Tibial nerve (tissue), 3 donors: ENCODE measurements around the gene KIAA1586.

Source experiments
- POLR2A ChIP-seq, 2 donors: fragments of 450-650 bp; IDR thresholded peaks; one replicate each; pipeline ENCODE4 v1.6.1; 2017; ENCODE audit warnings: antibody characterized with exemption in 2 of 2, mild to moderate bottlenecking in 2 of 2, moderate library complexity in 2 of 2
- TF ChIP-seq, protein P1 (sequence below), 5 experiments: fragments of 200-600 bp in 3 of 5; fragments of 450-650 bp in 2 of 5; sonication (generic) in 3 of 5; IDR thresholded peaks; one replicate each; pipeline ENCODE4 v1.5.1; 2016 to 2019; ENCODE audit warnings: antibody characterized with exemption in 5 of 5, mild to moderate bottlenecking in 3 of 5, moderate library complexity in 2 of 5

DNA sequence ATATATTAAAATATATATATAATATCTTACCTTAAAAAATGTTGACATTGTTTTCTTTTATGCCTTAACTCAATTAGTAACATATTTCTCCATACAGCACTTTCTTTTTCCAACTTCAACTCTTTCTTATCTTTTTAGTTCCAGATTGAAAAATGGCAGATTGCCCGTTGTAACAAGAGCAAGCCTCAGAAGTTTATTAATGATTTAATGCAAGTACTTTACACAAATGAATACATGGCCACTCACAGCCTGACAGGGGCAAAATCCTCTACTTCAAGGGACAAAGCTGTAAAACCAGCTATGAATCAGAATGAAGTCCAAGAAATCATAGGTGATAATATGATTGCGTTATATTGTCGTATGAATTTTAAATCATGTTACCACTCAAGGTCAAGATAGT, 29.4 kb upstream of the KIAA1586 start:
- no peak for TF ChIP-seq POLR2A (IDR thresholded peaks at IDR 0.05)
- TF ChIP-seq, protein P1, sequence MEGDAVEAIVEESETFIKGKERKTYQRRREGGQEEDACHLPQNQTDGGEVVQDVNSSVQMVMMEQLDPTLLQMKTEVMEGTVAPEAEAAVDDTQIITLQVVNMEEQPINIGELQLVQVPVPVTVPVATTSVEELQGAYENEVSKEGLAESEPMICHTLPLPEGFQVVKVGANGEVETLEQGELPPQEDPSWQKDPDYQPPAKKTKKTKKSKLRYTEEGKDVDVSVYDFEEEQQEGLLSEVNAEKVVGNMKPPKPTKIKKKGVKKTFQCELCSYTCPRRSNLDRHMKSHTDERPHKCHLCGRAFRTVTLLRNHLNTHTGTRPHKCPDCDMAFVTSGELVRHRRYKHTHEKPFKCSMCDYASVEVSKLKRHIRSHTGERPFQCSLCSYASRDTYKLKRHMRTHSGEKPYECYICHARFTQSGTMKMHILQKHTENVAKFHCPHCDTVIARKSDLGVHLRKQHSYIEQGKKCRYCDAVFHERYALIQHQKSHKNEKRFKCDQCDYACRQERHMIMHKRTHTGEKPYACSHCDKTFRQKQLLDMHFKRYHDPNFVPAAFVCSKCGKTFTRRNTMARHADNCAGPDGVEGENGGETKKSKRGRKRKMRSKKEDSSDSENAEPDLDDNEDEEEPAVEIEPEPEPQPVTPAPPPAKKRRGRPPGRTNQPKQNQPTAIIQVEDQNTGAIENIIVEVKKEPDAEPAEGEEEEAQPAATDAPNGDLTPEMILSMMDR (IDR thresholded peaks at IDR 0.05): no peak
